Neural cell (in vitro differentiated cells): ENCODE measurements around the gene PACS2. TPM values are rescaled to one million over a fixed set of nuclear protein-coding genes. Genes with fewer than 3 reads are reported as not detected.

Experiments used
- H2AFZ ChIP-seq: fragments of 200-600, 300-800 bp; sonication (generic), shearing (Covaris generic); 2 replicates; pipeline ENCODE4 v1.6.0; 2014; ENCODE audit warnings: low read depth, mild to moderate bottlenecking, antibody characterized with exemption, low read length, moderate library complexity
- H3F3A ChIP-seq: fragments of 200-600 bp; shearing (Covaris generic); 2 replicates; pipeline ENCODE4 v1.6.1; 2016; ENCODE audit warnings: mild to moderate bottlenecking, moderate library complexity, mixed read lengths, antibody characterized with exemption, low read length; ENCODE audit not compliant: insufficient read depth, poor library complexity, severe bottlenecking
- H3K27ac ChIP-seq: fragments of 200-600, 300-800 bp; sonication (generic), shearing (Covaris generic); 2 replicates; pipeline ENCODE4 v1.5.1; 2014; ENCODE audit warnings: mild to moderate bottlenecking, low read length, moderate library complexity
- H3K27me3 ChIP-seq: fragments of 300-800, 200-600 bp; sonication (generic), shearing (Covaris generic); 2 replicates; pipeline ENCODE4 v1.6.0; 2014; ENCODE audit warnings: mild to moderate bottlenecking, low read depth, low read length, moderate library complexity; ENCODE audit not compliant: insufficient read depth
- H3K36me3 ChIP-seq: fragments of 300-800, 200-600 bp; sonication (generic), shearing (Covaris generic); 2 replicates; pipeline ENCODE4 v1.5.1; 2014; ENCODE audit warnings: mild to moderate bottlenecking, antibody characterized with exemption, low read length, moderate library complexity; ENCODE audit not compliant: insufficient read depth
- H3K4me2 ChIP-seq: fragments of 300-800, 200-600 bp; sonication (generic), shearing (Covaris generic); 2 replicates; pipeline ENCODE4 v1.6.0; 2014; ENCODE audit warnings: mild to moderate bottlenecking, low read length
- H3K4me3 ChIP-seq: fragments of 300-800, 200-600 bp; sonication (generic), shearing (Covaris generic); 2 replicates; pipeline ENCODE4 v1.5.1; 2014; ENCODE audit warnings: mild to moderate bottlenecking, low read length, moderate library complexity
- H3K79me2 ChIP-seq: fragments of 200-600 bp; shearing (Covaris generic); replicated peaks from 2 replicates; pipeline ENCODE4 v1.6.0; 2014; ENCODE audit warnings: mild to moderate bottlenecking, low read length, moderate library complexity; ENCODE audit not compliant: insufficient read depth
- H3K9ac ChIP-seq: fragments of 300-800, 200-600 bp; sonication (generic), shearing (Covaris generic); 2 replicates; pipeline ENCODE4 v1.6.1; 2016; ENCODE audit warnings: mild to moderate bottlenecking, low read length, mixed read lengths
- H3K9me2 ChIP-seq: fragments of 200-600 bp; shearing (Covaris generic); 2 replicates; pipeline ENCODE4 v1.6.1; 2016; ENCODE audit warnings: mild to moderate bottlenecking, low read length, mixed read lengths; ENCODE audit not compliant: insufficient read depth
- H3K9me3 ChIP-seq: fragments of 200-600, 300-800 bp; sonication (generic), shearing (Covaris generic); 2 replicates; pipeline ENCODE4 v1.6.1; 2016; ENCODE audit warnings: mild to moderate bottlenecking, mixed run types, low read length, moderate library complexity, mixed read lengths
- H4K20me1 ChIP-seq: fragments of 200-600 bp; shearing (Covaris generic); 2 replicates; pipeline ENCODE4 v1.6.1; 2016; ENCODE audit warnings: mild to moderate bottlenecking, mixed run types; ENCODE audit not compliant: insufficient read depth
- EP300 ChIP-seq: fragments of 450-650 bp; conservative IDR thresholded peaks from 2 replicates; pipeline ENCODE4 v1.6.1; 2014; ENCODE audit warnings: antibody characterized with exemption, mild to moderate bottlenecking, moderate library complexity; ENCODE audit not compliant: poor library complexity, severe bottlenecking
- EZH2 ChIP-seq: fragments of 200-600, 300-800 bp; shearing (Covaris generic), sonication (generic); IDR thresholded peaks from 2 replicates; pipeline ENCODE4 v1.6.1; 2014; ENCODE audit warnings: antibody characterized with exemption, low read length, borderline replicate concordance, mild to moderate bottlenecking; ENCODE audit not compliant: insufficient read depth, poor library complexity, severe bottlenecking
- MXI1 ChIP-seq: fragments of 450-650 bp; conservative IDR thresholded peaks from 2 replicates; pipeline ENCODE4 v1.6.1; 2014; ENCODE audit warnings: antibody characterized with exemption, mild to moderate bottlenecking; ENCODE audit not compliant: poor library complexity, severe bottlenecking
- POLR2AphosphoS5 ChIP-seq: IDR thresholded peaks from 2 replicates; pipeline ENCODE4 v1.6.1; 2012
- RAD21 ChIP-seq: fragments of 450-650 bp; conservative IDR thresholded peaks from 2 replicates; pipeline ENCODE4 v1.6.1; 2014; ENCODE audit warnings: antibody characterized with exemption, mild to moderate bottlenecking, moderate library complexity
- SMC3 ChIP-seq: fragments of 450-650 bp; conservative IDR thresholded peaks from 2 replicates; pipeline ENCODE4 v1.6.1; 2014; ENCODE audit warnings: antibody characterized with exemption, mild to moderate bottlenecking, moderate library complexity; ENCODE audit not compliant: poor library complexity
- TAF1 ChIP-seq: IDR thresholded peaks from 2 replicates; pipeline ENCODE4 v1.6.1; 2012; ENCODE audit warnings: low read depth
- polyA plus RNA-seq: library from polyadenylated mRNA; depleted of rRNA; stranded (reverse); fragments of >200 nt; gene quantifications from 2 replicates; pipeline ENCODE4 v1.2.3, GENCODE V29; 2014
- TF ChIP-seq, protein P1 (sequence below): fragments of 450-650 bp; IDR thresholded peaks from 2 replicates; pipeline ENCODE4 v1.5.1; 2014; ENCODE audit warnings: antibody characterized with exemption, mild to moderate bottlenecking, moderate library complexity; ENCODE audit not compliant: poor library complexity, severe bottlenecking
- TF ChIP-seq, protein P2 (sequence below): IDR thresholded peaks from 2 replicates; pipeline ENCODE4 v1.6.1; 2012; ENCODE audit warnings: borderline replicate concordance

The PACS2 gene
- polyA plus RNA-seq, 1 donor from 2014 or later: 77.7 TPM

DNA sequence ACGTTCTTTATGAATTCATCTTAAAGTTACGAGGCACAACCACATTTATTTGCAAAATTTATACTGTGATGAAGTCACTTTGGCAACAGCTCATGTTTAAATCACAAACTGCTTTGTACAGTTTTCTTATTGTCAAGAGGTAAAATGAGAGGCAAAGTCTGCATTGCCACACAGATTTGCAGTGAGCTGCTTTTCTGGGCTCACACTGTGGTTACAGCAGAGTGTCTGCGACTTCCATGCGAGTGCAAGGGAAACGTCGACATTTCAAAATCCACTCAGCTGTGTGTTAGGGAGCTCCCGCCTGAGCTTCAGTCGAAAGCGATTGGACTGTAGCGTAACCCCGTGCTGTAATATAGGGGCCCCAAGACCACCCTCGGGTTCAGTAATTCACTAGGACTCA is 118.1 kb downstream of the PACS2 start:
- Histone ChIP-seq H3K36me3 (no peaks in the 10 kb centered on the region), H3K9me3 (no peaks in the 10 kb centered on the region), H3K9me2 (no peaks in the 10 kb centered on the region), H3F3A (no peaks in the 10 kb centered on the region), H3K9ac (no peak overlapping the region), H2AFZ (no peak overlapping the region), H3K4me2 (no peak overlapping the region), H3K79me2 (peaks cover 41% of the 10 kb centered on the region), H3K27me3 (no peaks in the 10 kb centered on the region), H4K20me1 (no peaks in the 10 kb centered on the region), H3K27ac (no peak overlapping the region), H3K4me3 (no peak overlapping the region)
- TF ChIP-seq MXI1: no peak
- TF ChIP-seq, protein P1, sequence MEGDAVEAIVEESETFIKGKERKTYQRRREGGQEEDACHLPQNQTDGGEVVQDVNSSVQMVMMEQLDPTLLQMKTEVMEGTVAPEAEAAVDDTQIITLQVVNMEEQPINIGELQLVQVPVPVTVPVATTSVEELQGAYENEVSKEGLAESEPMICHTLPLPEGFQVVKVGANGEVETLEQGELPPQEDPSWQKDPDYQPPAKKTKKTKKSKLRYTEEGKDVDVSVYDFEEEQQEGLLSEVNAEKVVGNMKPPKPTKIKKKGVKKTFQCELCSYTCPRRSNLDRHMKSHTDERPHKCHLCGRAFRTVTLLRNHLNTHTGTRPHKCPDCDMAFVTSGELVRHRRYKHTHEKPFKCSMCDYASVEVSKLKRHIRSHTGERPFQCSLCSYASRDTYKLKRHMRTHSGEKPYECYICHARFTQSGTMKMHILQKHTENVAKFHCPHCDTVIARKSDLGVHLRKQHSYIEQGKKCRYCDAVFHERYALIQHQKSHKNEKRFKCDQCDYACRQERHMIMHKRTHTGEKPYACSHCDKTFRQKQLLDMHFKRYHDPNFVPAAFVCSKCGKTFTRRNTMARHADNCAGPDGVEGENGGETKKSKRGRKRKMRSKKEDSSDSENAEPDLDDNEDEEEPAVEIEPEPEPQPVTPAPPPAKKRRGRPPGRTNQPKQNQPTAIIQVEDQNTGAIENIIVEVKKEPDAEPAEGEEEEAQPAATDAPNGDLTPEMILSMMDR: no peak
- TF ChIP-seq TAF1: no peak
- no peak for TF ChIP-seq EP300
- TF ChIP-seq SMC3: no peak
- no peak for TF ChIP-seq EZH2
- TF ChIP-seq POLR2AphosphoS5: no peak
- TF ChIP-seq, protein P2, sequence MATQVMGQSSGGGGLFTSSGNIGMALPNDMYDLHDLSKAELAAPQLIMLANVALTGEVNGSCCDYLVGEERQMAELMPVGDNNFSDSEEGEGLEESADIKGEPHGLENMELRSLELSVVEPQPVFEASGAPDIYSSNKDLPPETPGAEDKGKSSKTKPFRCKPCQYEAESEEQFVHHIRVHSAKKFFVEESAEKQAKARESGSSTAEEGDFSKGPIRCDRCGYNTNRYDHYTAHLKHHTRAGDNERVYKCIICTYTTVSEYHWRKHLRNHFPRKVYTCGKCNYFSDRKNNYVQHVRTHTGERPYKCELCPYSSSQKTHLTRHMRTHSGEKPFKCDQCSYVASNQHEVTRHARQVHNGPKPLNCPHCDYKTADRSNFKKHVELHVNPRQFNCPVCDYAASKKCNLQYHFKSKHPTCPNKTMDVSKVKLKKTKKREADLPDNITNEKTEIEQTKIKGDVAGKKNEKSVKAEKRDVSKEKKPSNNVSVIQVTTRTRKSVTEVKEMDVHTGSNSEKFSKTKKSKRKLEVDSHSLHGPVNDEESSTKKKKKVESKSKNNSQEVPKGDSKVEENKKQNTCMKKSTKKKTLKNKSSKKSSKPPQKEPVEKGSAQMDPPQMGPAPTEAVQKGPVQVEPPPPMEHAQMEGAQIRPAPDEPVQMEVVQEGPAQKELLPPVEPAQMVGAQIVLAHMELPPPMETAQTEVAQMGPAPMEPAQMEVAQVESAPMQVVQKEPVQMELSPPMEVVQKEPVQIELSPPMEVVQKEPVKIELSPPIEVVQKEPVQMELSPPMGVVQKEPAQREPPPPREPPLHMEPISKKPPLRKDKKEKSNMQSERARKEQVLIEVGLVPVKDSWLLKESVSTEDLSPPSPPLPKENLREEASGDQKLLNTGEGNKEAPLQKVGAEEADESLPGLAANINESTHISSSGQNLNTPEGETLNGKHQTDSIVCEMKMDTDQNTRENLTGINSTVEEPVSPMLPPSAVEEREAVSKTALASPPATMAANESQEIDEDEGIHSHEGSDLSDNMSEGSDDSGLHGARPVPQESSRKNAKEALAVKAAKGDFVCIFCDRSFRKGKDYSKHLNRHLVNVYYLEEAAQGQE: no peak
- TF ChIP-seq RAD21: no peak

DNA sequence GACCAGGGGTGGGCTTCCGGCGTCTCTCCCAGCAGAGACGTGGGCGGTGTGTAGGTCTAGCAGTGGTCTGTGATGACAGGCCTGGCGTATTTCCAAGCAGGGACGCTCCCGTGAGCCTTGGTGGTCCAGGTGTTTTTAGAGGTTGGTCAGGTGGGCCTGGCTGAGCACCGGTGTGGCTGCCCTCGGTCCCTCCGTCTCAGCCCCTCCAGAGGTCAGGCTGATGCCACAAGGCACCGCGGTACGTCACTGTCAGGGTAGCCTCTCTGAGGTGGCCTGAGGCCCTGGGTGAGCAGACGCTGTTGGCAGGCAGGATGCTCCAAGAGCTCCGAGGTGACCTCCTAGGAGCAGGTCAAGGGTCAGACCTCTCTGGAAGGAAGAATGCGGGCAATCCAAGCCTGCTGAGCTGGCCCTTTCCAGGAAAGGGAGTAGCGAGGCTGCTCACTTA is 118.6 kb downstream of the PACS2 start:
- Histone ChIP-seq H3K79me2 (peaks cover 42% of the 10 kb centered on the region), H3K9me2 (no peaks in the 10 kb centered on the region), H3K27me3 (no peaks in the 10 kb centered on the region), H3K4me3 (no peak overlapping the region), H3K36me3 (no peaks in the 10 kb centered on the region), H4K20me1 (peaks cover 3% of the 10 kb centered on the region), H3K9ac (no peak overlapping the region), H3K9me3 (no peaks in the 10 kb centered on the region), H3K27ac (no peak overlapping the region), H2AFZ (no peak overlapping the region), H3F3A (no peaks in the 10 kb centered on the region), H3K4me2 (no peak overlapping the region)
- TF ChIP-seq SMC3 (no peak), MXI1 (no peak), EP300 (no peak), RAD21 (no peak), TAF1 (no peak), EZH2 (no peak), POLR2AphosphoS5 (no peak)
- TF ChIP-seq, protein P1: no peak
- TF ChIP-seq, protein P2: no peak
